Endometrium (tissue), 2 donors: Measurements from ENCODE around the gene PRKRIP1.
"Not testable (repeated sequence)": the region's sequence is repeated elsewhere in the genome, so short reads cannot be mapped to it uniquely, and the experiment has no call there.

Source experiments
- FAIRE-seq: peaks from 2 replicates; lab custom pipeline; 2012; peaks lifted over from hg19 to GRCh38; lab: Jason Lieb, UNC
- donor health status: control.
- donor health status: control.

PRKRIP1 gene

DNA sequence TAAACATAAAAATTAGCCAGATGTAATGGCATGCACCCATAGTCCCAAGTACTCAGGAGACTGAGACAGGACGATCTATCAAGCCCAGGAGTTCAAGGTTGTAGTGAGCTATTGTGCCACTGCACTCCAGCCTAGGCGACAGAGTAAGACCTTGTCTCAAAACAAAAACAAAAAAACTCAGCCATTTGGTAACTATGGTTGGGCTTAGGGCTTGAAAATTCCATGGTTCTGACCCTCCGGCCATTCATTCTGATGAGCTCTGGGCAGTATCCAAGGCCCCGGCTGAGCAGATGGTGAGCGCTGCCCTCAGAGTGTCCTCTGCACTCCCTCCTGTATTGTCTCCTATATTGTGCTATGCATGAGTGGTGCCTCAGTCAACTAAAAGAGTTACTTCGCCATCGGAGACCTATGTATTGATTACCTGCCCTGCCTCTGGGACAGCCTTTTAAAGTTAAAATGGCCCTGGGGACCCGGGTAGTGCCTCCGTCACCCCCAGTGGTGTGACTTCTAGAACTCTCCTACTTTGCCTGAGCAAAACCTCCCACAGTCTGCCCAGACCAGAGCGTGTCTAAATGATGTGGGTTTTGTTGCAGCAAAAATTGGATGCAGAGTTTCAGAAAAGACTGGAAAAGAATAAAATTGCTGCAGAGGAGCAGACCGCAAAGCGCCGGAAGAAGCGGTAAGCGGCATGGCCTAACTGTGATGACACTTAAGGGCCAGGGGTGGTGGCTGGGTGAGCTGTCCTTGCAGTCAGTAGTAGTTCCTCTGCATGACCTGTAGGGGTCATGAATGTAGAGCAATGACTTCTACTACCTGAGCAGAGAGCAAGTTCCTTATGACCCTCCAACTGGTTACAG is 8.1 kb downstream of the PRKRIP1 start:
- no peak for FAIRE-seq

- FAIRE-seq, result not testable (repeated sequence)
These were observed 8.7 kb downstream of the PRKRIP1 start for GRCh38 chr7:102404862-102405188.

DNA sequence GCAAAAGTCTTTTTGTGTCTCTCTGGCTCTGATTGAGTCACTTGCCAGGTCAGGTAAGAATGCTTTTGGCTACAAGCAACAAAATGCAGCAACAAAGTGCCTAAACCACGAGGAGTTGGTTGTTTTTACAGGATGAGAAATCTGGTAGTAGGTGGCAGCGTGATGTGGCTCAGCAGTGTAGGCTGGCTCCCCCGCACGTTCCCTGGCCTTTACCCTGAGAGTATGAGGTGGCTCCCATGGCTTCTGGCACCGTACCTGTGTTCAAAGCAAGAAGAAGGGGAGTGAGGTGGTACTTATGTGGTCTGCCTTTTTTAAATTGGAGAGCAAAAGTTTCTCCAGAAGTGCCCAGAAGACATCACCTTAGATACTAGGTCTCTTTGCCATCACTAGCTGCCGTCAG is 11.7 kb downstream of the PRKRIP1 start:
- no peak for FAIRE-seq

DNA sequence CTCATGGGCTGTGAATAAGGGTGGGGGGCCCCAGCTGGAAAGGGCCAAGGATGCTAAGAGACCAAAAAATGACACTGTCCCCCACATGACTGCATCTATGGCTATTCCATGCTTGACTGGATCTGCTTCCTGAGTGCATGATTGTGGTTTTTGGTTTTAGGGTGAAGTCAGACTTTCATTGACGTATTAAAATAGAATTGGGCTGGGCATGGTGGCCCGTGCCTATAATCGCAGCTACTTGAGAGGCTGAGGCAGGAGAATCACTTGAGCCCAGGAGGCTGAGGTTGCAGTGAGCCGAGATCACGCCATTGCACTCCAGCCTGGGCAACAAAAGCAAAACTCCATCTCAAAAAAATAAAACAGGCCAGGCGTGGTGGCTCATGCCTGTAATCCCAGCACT is 12.4 kb downstream of the PRKRIP1 start:
- not testable (repeated sequence) for FAIRE-seq

- no peak for FAIRE-seq
These were observed 13.2 kb downstream of the PRKRIP1 start for GRCh38 chr7:102409340-102409739.

GRCh38 chr7:102410123-102410522 is 14.0 kb downstream of the PRKRIP1 start:
- FAIRE-seq, result no peak

DNA sequence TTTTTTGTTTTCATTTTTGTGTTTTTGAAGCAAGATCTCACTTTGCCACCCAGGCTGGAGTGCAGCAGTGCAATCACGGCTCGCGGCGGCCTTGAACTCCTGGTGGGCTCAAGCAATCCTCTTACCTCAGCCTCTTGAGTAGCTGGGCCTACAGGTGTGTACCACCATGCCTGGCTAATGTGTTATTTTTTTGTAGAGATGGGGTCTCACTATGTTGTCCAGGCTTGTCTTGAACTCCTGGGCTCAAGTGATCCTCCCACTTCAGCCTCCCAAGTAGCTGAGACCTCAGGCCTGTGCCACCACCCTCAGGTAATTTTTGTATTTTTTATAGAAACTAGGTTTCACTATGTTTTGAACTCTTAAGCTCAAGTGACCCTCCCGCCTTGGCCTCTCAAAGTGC is 14.8 kb downstream of the PRKRIP1 start:
- no peak for FAIRE-seq

DNA sequence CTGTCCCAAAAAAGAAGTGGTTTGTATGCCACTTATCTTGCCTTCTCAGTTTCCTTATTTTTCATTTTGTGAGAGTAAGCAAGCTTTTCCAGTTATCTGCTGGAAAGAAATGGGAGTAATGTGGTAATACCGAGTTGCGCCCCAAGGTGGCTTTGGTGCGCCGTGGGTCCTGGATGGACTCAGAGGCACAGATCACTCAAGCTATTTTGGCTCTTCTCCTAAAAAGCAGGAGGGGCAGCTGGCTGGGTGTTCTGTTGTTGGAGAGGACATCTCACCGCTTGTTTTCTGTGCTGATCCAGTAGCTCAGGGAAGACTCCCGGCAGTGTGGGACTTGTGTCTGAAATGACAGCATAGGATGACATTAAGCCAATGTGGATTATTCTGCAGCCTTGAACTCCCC is 16.4 kb downstream of the PRKRIP1 start:
- FAIRE-seq, result no peak

DNA sequence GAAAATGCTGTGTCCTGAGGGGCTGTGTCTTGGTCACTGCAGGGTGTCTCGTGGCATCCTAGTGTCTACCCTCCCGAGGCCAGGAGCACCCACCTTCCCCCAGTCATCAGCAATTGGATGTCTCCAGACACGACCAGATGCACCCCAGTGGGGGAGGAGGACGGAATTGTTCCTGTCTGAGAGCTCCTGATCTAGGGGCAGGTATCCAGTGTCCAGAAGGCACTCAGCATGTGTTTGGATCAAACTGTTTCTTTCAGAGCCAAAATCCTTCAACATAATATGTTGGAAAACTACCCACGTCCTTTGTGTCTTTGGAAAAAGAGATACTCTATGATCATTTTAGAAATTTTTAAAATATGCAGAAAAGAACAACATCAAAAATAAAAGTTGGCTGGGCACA is 16.9 kb downstream of the PRKRIP1 start:
- no peak for FAIRE-seq

DNA sequence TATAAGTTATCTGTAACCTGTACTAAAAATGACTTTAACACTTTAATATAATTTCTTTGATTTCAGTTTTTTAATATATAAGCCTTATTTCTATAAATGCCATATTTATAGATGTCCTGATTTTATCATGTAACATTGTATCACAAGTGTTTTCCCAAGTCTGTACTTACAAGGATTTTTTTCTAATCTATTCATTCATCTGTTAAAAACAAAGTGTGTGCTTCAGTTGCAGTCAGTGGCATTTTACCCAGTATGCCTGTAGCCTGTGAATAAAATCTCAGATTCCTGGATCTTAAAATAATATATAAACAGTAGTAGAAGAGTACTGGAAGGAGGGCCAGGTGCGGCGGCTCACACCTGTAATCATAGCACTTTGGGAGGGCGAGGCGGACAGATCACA is 17.4 kb downstream of the PRKRIP1 start:
- no peak for FAIRE-seq

GRCh38 chr7:102415685-102416225 is 19.6 kb downstream of the PRKRIP1 start:
- FAIRE-seq, result no peak

- FAIRE-seq, result no peak
These were observed 20.2 kb downstream of the PRKRIP1 start for GRCh38 chr7:102416406-102416805.

- FAIRE-seq, result no peak
These were observed 20.9 kb downstream of the PRKRIP1 start for GRCh38 chr7:102417105-102417504.

DNA sequence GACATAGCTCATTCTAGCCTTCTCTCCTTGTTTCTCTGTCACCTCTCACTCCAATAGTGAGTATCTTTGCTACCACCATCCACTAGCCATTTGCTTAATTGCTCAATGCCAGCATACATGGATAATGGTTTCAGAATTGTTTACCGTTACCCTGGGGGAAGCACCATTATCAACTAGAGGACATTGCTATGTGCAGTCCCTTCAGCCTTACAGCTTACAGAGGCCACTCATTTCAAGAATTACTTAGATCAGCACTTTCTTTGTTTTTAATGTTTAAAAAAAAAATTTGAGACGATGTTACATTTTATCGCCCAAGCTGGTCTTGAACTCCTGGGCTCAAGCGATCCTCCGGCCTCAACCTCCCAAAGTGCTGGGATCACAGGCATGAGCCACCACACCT is 22.4 kb downstream of the PRKRIP1 start:
- FAIRE-seq, result no peak

DNA sequence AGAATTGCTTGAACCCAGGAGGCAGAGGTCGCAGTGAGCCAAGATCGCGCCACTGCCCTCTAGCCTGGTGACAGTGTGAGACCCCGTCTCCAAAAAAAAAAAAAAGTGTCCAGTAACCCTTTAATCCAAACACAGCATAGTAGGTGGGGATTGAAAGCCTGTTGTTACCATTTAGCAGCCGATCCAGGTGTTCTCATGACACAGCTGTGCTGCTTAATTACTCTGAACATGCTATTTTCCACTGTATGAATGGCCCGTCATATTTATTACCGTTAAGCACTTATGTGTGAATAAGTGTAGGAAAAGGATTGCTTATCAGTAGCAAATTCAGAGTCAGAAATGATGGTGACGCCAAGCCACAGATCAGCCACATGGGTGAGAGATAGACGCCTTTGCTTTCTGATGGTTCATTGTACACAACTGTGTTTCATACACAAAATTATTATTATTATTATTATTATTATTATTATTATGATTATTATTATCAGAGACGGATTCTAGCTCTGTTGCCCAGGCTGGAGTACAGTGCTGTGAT is 25.6 kb downstream of the PRKRIP1 start:
- no peak for FAIRE-seq

- no peak for FAIRE-seq
These were observed 28.0 kb downstream of the PRKRIP1 start for GRCh38 chr7:102424129-102424551.

- no peak for FAIRE-seq
These were observed 28.6 kb downstream of the PRKRIP1 start for GRCh38 chr7:102424787-102425218.

DNA sequence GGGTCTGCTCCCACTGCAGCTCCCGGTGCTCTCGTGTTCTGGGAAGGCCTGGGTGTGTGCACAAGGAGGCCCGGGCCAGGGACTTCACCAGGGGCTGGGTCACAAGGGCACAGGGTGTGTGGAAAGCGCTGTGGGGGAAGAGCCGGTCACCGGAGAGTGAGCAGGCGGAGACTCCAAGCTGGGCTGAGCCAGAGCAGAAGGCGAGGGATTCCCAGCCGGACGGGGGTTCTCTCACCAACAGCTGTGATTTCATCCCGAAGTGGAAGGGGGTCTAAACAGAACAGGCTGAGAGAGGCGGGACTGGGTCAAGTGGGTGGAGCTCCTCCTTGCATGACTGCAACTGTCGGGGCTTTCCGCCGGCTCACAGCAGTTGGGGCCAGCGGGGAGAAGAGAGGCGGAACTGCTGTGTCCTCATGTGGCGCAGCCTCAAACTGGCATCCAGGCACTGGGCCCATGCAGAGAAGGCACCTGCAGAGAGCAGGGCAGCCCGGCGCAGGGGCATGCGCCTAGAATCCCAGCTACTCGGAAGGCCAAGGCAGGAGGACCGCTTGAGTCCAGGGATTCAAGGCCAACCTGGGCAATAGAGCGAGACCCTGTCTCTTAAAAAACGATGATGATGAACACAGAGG is 29.6 kb downstream of the PRKRIP1 start:
- no peak for FAIRE-seq

- FAIRE-seq, result no peak
These were observed 30.3 kb downstream of the PRKRIP1 start for GRCh38 chr7:102426268-102427018.

- FAIRE-seq, result no peak
These were observed 30.8 kb downstream of the PRKRIP1 start for GRCh38 chr7:102427019-102427405.

DNA sequence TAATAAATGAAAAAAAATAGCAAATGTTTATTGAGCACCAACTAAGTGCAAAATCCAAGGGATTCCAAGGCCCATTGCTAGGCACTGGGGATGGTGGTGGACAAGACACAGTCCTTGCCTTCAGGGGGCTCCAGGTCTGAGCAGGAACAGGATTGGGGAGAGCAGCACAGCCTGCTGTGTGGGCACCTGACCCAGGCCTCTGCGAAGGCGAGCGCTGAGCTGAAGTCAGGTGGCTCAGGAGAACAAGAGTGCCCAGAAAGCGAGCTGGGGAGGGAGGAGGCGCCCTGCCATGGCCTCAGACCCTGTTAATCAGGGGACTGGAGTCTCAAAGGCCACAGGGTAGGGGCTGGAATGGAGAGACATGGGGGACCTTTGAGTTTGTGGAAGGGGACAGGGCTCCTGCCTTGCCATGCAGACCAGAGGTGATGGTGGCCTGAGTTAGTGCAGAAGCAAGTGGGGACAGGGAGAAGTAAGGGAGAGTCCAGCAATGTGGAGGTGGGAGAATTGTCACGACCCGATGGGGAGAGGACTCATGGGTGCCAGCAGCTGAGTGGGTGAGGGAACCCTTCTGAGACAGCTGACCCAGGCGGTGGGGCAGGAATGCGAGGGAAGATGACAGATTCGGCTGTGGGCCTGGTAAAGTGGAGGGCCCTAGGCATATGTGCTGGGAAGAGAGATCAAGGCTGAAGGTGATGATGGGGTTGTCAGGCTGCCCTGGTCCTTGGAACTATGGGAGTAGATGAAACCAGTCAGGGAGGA is 33.2 kb downstream of the PRKRIP1 start:
- FAIRE-seq, result no peak
